TTC549 (cell line): ENCODE results near the gene GGT7.
"Not testable (repeated sequence)": the region's sequence is repeated elsewhere in the genome, so short reads cannot be mapped to it uniquely, and the experiment has no call there.

Source experiments
- FAIRE-seq: peaks from 2 replicates; lab custom pipeline; 2012; peaks lifted over from hg19 to GRCh38; lab: Jason Lieb, UNC

GGT7 gene

DNA sequence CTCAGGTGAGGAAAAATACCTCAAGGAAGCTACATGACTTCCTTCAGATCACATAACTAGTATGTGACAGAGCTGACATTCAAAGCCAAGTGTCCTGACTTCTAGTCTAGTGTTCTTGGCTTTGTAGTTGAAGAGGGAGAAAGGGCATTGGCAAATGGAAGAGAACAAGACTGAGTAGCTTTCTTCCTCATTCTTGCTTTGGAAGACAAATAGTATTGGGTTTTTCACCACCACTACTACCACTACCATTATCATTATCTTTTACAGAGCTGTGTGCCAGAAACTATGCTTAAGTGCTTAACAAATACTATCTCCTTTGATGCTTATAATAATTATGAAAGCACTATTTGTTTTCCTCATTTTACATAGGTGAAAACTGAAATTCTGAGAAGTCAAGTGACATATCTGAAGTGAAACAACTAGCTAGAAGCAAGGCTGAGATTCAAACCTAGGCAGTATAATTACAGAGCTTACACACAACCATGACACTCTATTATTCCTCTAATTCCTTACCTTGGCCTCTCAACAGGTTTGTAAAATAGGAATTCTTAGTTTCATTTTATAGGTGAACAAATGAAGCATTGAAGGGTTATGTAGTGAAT lies 10.5 kb upstream of the GGT7 start:
- FAIRE-seq = no peak

DNA sequence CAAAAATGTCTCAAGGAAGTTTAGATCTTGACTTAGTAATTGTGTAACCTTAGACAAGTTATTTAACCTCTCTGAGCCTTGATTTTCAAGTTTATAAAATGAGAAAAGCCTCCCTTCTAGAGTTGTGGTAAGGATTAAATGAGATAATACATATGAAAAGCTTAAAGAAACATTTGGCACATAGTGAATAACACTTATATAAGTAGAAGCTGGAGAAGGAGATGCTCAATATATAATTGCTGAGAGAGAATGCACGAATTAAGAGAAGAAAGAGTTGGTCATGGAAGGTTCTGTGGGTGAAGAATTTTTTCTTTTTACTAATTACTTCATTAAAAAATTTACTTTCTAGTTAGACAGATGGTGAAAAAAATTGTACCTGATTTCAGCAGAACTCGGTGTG lies 9.0 kb upstream of the GGT7 start:
- no peak for FAIRE-seq

DNA sequence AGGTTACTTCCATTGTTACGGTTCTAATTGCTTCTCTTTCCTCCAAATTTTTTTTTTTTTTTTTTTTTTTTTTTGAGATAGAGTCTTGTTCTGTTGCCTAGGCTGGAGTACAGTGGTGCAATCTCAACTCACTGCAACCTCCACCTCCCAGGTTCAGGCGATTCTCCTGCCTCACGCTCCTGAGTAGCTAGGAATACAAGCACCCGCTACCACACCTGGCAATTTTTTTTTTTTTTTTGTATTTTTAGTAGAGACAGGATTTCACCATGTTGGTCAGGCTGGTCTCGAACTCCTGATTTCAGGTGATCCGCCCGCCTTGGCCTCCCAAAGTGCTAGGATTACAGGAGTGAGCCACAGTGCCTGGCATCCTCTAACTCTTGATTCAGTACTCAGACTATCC lies 8.3 kb upstream of the GGT7 start:
- not testable (repeated sequence) for FAIRE-seq

DNA sequence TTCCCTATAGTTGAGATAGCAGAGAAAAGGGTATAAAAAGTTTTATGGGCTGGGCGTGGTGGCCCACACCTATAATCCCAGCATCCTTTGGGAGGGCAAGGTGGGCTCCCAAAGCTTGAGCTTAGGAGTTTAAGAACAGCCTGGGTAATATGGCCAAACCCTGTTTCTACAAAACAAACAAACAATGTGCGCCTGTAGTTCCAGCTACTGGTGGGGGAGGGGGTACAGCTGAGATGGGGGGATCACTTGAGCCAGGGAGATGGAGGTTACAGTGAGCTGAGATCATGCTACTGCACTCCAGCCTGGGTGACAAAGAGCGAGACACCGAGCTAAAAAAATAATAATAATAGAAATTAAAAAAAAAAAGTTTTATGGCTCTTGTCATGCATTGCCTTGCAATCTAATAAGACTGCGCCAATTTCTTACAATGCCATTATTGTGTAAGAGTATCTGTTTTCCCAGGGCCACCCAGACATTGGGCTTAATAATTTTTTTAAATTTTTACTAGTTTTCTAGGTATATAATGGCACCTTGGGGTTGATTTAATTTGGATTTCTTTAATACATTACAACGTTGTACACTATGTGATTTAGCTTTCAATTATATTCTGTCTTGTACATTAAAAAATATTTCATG lies 7.7 kb upstream of the GGT7 start:
- FAIRE-seq = no peak

- FAIRE-seq = no peak
Observed at GRCh38 chr20:34876406-34877282, 4.0 kb upstream of the GGT7 start, which contains the start of gene ACSS2. Gene ACSS2, plus strand, starts transcription at chr20:34876612. Its CDS starts 34 bp downstream, at chr20:34876646.

- FAIRE-seq = peak; percentile 69
Observed at GRCh38 chr20:34875642-34876405, 3.2 kb upstream of the GGT7 start.

DNA sequence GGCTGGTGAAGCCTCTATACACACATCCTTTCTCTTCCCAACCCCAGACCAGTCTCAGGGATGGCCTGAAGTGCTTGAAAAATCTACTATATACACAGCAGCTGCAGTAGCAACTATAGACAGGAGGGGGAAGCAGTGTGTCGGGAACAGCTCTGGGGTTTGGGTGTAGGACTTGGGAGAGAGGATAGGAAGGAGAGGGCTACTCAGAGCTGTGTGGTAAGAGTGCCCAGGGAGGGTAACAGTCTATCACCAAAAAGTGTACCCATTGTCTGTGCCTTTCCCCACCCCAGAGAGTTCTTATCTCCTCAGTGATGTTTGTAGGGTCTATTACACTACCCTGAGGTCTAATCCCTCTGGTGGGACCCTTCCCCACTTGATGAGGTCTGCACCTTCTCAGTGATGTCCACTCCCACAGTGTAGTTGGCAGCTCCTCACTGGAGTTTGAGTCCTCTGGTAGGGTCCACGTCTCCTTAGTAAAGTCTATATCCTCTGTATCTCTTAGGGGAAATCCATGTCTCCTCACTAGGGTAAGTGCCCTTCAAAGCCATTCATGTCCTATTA lies 1.5 kb upstream of the GGT7 start:
- FAIRE-seq = no peak

DNA sequence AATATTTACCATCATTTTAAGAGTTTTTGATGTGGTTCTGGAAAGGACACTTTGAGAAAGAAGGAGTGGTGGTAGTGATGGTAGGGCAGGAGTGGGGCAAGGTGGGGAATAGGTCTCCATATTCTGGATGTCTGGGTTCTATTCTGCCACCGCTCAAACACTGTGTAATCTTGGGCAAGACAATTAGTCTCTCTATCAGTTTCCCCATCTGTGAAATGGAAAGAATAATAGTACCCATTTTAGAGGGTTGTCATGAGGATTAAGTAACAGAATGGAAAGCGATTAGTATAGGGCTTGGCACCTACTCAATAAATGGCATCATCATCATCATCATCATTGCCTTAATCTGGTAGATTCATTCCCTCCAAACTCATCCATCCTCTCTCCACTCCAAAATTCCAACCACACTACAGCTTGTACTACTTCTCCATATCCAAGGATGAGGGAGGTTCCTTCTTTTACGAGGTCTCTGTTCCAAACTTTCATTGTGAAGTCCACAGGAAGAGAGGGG lies 982 bp upstream of the GGT7 start:
- FAIRE-seq = no peak

- FAIRE-seq = no peak
Observed at GRCh38 chr20:34871966-34872621, 562 bp downstream of the GGT7 start.

DNA sequence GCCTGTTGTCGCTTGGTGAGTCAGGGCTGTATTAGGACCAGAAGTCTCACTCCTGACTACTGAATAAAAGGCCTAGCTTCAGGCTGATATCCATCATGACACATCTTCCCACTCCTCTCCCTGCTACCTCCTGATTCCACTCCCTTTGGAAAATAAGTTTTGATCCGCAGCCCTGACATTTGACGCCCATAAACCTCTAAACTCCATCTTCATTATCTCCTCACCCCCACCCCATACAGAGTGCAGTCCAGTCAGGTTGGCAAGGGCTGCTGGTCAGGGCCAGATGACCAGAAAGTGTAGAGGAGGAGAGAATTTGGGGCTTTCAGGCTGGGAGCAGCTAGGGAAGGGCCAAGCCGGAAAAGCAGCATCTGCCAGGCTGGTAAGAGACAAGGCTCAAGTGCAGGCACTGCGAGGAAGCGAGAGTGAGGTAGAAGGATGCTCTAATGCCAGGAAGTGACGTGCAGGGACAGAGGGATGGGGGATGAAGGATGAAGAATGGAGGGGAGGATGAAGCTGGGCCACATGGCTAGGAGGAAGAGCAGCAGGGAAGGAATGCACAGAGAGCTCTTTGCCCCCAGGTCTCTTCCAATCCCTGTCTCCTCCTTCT lies 1.2 kb downstream of the GGT7 start:
- FAIRE-seq = no peak

GRCh38 chr20:34864216-34864615 lies 8.4 kb downstream of the GGT7 start:
- no peak for FAIRE-seq

DNA sequence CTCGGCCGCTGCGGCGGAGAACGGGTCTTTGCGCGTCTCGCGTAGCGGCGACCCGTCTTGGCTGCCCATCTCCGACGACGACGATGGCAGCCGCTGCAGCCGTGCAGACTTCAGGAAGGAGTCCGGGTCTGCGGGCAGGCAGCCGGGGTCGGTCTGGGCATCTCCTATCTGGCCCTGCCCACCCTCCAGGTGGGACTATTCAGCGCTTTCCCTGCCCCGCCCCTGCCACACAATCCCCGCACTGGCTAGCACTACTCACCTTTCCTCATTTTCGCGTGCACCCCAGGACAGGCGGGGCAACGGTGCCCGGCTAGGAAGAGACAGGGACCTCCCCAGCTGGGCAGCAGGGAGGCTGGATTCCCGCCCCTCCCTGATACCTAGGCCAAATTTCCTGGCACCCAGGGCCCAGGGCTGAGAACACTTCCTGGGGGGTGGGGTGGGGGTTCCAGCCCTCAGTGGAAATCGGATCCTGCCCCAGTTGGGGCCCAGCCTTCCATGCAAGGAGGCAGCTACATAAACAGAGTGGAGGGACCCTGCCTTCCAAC lies 9.2 kb downstream of the GGT7 start:
- no peak for FAIRE-seq

DNA sequence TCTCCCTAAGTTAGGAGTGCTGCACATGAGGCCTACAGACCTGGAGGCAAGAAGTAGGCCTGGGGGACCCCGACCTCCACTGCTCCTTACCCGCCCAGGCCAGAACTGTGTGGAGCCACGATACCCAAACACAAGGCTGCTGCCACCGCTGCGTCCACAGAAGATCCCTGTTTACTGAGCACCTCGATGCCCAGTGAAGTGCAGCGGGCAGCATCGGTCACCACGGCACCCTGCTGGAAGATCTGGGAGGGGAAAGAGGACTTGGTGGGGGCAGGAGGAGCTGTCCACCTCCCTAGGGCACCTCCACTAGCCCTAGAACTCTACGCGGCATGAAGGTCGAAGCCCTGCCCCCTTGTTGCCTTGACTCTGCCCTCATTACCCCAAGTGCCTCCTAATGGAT lies 9.9 kb downstream of the GGT7 start:
- no peak for FAIRE-seq

- FAIRE-seq = no peak
Observed at GRCh38 chr20:34861386-34862084, 11.1 kb downstream of the GGT7 start.

- FAIRE-seq = no peak
Observed at GRCh38 chr20:34859826-34860545, 12.7 kb downstream of the GGT7 start.

DNA sequence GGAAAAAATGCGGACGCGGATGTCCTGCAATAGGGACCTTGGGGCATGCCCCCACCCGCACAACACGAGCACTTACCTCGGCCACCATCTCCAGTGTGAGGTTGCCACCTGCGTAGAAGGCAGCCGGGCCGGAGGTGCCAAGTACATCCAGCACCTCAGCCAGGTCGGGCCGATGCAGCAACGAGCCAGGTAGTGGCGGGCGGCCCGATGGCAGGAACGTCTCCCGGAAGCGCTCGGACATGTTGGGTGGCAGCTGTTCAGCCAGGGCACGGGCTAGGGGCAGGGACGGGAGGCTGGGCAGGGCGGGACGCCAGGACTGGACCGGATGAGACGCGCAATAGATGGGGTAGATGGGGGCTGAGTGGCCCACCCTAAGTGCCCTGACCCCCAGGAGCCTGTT lies 13.3 kb downstream of the GGT7 start:
- no peak for FAIRE-seq

GRCh38 chr20:34852298-34852697 lies 20.4 kb downstream of the GGT7 start:
- FAIRE-seq = no peak

DNA sequence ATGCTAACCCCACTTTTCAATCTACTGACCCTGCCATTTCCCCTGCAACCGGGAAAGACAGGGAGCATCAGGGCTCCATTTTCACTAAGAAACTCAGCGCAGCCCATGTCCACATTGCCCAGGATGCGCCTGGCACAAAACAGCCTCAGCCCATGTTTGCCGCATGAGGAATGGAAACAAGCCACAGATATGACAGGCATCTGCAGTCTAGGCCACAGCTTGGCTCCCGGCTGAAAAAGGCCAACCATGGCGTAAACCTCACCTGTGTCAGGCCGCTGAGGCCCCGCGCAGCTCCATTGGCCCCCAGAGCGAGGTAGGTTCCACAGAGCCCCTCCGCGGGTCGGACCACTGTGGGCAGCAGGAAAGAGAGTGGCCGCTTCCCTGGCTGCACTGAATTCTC lies 21.7 kb downstream of the GGT7 start:
- FAIRE-seq = no peak

- FAIRE-seq = no peak
Observed at GRCh38 chr20:34849778-34850177, 22.9 kb downstream of the GGT7 start.
